NOMO-1 (cell line): ENCODE results near the gene MAP1LC3A.
"Not testable (repeated sequence)": the region's sequence is repeated elsewhere in the genome, so short reads cannot be mapped to it uniquely, and the experiment has no call there.

Experiments
- DNase-seq, 2 experiments: peaks; one replicate each; lab custom pipeline; 2025; ENCODE audit not compliant: unreplicated experiment in 2 of 2; lab: John Stamatoyannopoulos, UW

The MAP1LC3A gene

DNA sequence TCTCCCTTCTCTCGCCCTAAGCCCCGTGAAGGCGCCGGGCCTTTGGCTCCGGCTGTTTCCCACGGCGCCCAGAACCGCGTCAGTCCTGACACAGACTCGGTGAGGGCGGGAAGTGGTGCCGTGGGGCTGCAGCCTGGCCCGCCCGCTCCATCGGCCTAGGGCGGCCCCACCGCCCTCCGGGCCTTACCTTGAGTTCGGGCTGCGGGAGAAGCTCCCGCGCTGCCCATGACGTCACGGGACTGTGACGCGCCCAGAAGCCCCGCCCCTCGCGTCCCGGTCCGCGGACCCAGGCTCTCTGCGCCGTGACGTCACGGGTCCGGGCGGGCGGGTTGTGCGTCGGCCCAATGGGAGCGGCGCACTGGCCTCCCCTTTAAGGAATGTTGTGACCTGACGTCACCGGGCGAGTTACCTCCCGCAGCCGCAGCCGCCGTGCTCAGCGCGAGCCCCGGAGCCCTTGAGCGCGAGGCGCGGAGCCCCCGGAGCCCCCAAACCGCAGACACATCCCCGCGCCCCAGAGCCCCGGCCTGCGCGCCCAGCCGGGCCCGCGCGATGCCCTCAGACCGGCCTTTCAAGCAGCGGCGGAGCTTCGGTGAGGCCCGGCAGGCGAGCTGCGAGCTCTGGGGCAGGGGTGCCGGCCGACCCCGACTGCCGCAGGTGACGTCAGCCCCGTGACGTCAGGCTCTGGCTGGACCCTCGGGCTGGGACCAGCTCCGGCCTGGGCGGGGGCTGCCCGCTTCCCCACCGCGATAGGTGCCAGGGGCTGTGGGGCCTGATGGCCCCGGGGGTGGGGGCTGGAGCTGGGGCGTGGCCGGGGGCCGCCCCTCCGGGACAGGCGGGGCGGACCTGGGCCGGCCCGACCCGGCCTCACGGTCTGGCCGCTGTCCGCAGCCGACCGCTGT is at the start of gene MAP1LC3A:
Gene MAP1LC3A, plus strand, starts transcription at position 399 of the 899 bp plus-strand sequence. Its CDS starts 151 bp downstream, at position 550.
- DNase-seq: no peak

GRCh38 chr20:34510575-34510974 is 47.9 kb upstream of the MAP1LC3A start:
- DNase-seq: no peak

GRCh38 chr20:34511891-34512265 is 46.6 kb upstream of the MAP1LC3A start:
- no peak for DNase-seq

- no peak for DNase-seq
Measured at GRCh38 chr20:34512266-34512954, 46.1 kb upstream of the MAP1LC3A start.

DNA sequence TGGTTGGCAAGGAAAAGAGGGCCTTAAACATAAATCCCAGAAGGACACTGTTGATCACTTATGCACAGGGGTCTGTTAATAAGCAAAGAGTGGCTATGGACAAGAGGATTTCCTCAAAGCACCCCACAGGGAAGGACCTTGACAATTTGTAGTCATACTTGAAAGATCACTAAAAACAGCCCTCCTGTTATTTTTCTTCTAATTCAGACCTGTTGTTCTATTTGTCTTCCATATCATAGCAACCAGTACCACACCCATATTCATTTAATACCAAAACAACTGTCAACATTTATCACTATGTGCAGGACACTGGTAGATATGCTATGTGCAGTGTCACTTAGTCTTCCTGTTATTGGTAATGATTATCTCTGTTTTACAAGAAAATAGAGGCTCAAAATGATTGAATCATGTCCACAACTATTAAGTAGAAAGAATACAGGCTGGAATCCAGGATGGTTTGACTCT is 45.5 kb upstream of the MAP1LC3A start:
- DNase-seq: no peak

GRCh38 chr20:34514034-34514433 is 44.5 kb upstream of the MAP1LC3A start:
- DNase-seq: not testable (repeated sequence)

DNA sequence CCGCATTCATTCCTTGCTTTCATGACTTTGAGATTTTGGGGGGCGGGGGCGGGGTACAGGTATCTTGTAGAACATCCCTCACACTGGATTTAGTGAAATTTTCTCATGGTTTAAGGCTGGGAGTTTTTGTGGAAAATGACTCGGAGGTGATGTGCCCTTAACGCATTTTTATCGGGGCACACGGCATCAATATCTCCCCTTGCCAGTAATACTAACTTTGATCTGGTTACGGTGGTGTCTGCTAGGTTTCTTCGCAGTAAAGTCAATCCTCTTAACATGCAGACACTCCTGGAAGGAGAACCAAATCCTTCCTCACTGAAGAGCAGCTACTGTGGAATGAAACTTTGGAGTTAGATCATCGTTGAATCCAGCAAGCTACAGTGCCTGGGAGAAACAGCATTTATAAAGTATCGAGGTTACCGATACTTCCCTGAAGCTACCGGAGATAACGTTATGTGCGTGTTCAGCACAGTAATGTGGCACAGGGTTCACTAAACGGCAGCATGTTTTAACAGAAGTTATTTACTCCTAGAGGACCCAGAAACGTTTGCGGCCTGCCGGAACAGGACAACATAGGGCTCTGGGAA is 43.5 kb upstream of the MAP1LC3A start:
- DNase-seq: no peak

- peak in 1 of 2 experiments; percentile 46 for DNase-seq
Measured at GRCh38 chr20:34515484-34516246, 42.9 kb upstream of the MAP1LC3A start.

GRCh38 chr20:34516247-34517113 is 42.0 kb upstream of the MAP1LC3A start, which contains the start of gene DYNLRB1:
Gene DYNLRB1 (plus strand): TSS chr20:34516422. CDS start chr20:34516459, 37 bp downstream.
- DNase-seq: peak; percentile 73 to 81

DNA sequence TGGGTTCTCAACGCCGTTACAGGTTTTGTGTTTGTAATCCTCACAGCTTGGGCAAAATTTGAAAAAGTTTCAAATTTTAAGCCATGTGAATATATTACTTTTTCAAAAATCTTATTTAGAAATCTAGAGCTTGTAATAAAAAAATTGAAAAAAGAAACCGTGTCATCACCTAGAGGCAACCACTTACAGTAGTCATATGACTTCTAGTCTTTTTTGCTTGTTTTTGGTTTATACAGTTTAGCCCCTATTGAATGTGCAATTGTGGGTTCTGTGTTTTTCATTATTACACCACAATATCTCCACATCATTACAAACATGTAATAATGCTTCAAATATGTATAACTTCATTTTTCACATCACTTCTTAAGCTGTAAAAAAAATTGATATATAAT is 41.4 kb upstream of the MAP1LC3A start:
- peak in 1 of 2 experiments; percentile 43 for DNase-seq

- not testable (repeated sequence) for DNase-seq
Measured at GRCh38 chr20:34518863-34519262, 39.7 kb upstream of the MAP1LC3A start.

DNA sequence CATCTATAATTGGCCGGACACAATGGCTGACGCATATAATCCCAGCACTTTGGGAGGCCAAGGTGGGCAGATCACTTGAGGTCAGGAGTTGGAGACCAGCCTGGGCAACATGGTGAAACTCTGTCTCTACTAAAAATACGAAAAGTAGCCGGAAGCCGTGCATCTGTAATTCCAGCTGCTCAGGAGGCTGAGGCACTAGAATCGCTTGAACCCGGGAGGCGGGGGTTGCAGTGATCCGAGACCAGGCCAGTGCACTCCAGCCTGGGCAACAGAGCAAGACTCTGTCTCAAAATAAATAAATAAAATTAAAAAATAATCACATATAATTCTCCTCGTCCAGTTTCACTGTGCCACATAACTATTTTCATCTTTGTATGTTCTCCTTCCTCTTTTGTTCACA is 38.7 kb upstream of the MAP1LC3A start:
- DNase-seq: not testable (repeated sequence)

- DNase-seq: no peak
Measured at GRCh38 chr20:34522969-34523871, 35.3 kb upstream of the MAP1LC3A start.

GRCh38 chr20:34524426-34524825 is 34.1 kb upstream of the MAP1LC3A start:
- DNase-seq: no peak

DNA sequence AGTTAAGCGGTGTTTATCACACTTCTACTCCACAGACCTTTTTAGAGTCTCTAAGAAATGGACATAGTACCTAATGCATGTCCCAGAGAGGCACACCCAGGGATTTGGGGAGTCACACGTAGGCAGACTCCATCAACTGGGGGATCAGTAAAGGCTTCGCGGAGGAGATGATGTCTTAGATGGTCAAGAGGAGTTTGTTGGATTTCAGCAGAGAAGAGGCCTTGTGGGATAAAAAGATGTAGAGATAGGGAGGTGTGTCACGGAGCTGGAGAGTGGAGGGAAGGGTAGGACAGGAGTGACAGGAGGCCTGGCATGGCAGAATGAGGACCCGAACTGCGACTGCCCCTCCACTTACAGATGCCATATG is 33.2 kb upstream of the MAP1LC3A start:
- no peak for DNase-seq

GRCh38 chr20:34525709-34526416 is 32.7 kb upstream of the MAP1LC3A start:
- DNase-seq: no peak

- no peak for DNase-seq
Measured at GRCh38 chr20:34526466-34526865, 32.1 kb upstream of the MAP1LC3A start.

DNA sequence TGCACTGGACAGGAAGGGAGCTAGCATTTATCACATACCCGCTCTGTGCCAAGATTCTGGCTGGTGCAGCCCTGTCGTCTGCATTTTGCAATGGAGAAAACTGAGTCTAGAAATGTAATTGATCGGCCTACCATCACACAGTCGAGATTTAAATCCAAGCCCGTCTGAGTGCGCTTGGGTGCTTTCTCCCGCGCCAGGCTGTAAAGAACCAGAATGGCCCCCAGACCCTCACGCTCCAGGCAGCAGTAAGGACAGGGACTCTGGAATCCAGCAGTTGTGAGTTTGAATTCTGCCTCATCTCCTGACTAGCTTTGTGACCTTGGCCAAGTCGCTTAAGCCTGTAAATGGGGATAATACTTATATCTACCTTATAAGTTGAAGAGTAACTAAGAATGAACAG is 31.5 kb upstream of the MAP1LC3A start:
- DNase-seq: no peak
